HEK293T (cell line): ENCODE results near the gene NEGR1.

ENCODE experiments used
- CTCF ChIA-PET: fragments of 350-600 bp; formaldehyde crosslinking; extraction: SDS; loops from one replicate; lab custom pipeline; 2021; ENCODE audit warnings: antibody characterized with exemption, inconsistent platforms; lab: Yijun Ruan, JAX
- POLR2A ChIA-PET: fragments of 350-600 bp; formaldehyde crosslinking; extraction: SDS; loops from one replicate; lab custom pipeline; 2020; ENCODE audit warnings: antibody characterized with exemption, inconsistent platforms; lab: Yijun Ruan, JAX
- DNase-seq: peaks from one replicate; pipeline ENCODE4 v3.0.0; 2012; ENCODE audit warnings: mixed read lengths; ENCODE audit errors: extremely low spot score
- ARNT ChIP-seq: fragments of 450-650 bp; IDR thresholded peaks from 2 replicates; pipeline ENCODE4 v1.6.1; 2017; ENCODE audit warnings: mild to moderate bottlenecking
- BHLHE40 ChIP-seq: fragments of 450-650 bp; IDR thresholded peaks from 2 replicates; pipeline ENCODE4 v1.6.1; 2016; ENCODE audit warnings: mild to moderate bottlenecking, moderate library complexity, borderline replicate concordance
- CTBP1 ChIP-seq: fragments of 450-650 bp; IDR thresholded peaks from 2 replicates; pipeline ENCODE4 v1.6.1; 2016; ENCODE audit warnings: borderline replicate concordance
- ELF4 ChIP-seq: fragments of 450-650 bp; IDR thresholded peaks from 2 replicates; pipeline ENCODE4 v1.6.1; 2017; ENCODE audit warnings: antibody characterized with exemption
- FOXA1 ChIP-seq: fragments of 450-650 bp; IDR thresholded peaks from 2 replicates; pipeline ENCODE4 v1.6.1; 2016; ENCODE audit warnings: mild to moderate bottlenecking
- FOXK2 ChIP-seq: fragments of 450-650 bp; IDR thresholded peaks from 2 replicates; pipeline ENCODE4 v1.6.1; 2016; ENCODE audit warnings: mild to moderate bottlenecking
- FOXM1 ChIP-seq: fragments of 450-650 bp; IDR thresholded peaks from 2 replicates; pipeline ENCODE4 v1.6.1; 2017; ENCODE audit warnings: mild to moderate bottlenecking, borderline replicate concordance
- HDGF ChIP-seq: fragments of 450-650 bp; IDR thresholded peaks from 2 replicates; pipeline ENCODE4 v1.6.1; 2017; ENCODE audit warnings: antibody characterized with exemption, borderline replicate concordance
- L3MBTL2 ChIP-seq: fragments of 450-650 bp; conservative IDR thresholded peaks from 2 replicates; pipeline ENCODE4 v1.6.1; 2016; ENCODE audit warnings: mild to moderate bottlenecking
- LEF1 ChIP-seq: fragments of 450-650 bp; IDR thresholded peaks from 2 replicates; pipeline ENCODE4 v1.6.1; 2017; ENCODE audit warnings: mild to moderate bottlenecking, borderline replicate concordance
- NFRKB ChIP-seq: fragments of 450-650 bp; IDR thresholded peaks from 2 replicates; pipeline ENCODE4 v1.6.1; 2016; ENCODE audit warnings: mild to moderate bottlenecking, moderate library complexity
- PKNOX1 ChIP-seq: fragments of 450-650 bp; IDR thresholded peaks from 2 replicates; pipeline ENCODE4 v1.6.1; 2016
- SP1 ChIP-seq: fragments of 450-650 bp; IDR thresholded peaks from 2 replicates; pipeline ENCODE4 v1.6.1; 2017
- SUZ12 ChIP-seq: fragments of 450-650 bp; IDR thresholded peaks from 2 replicates; pipeline ENCODE4 v1.6.1; 2016; ENCODE audit warnings: mild to moderate bottlenecking
- TARDBP ChIP-seq: fragments of 450-650 bp; IDR thresholded peaks from 2 replicates; pipeline ENCODE4 v1.6.1; 2016
- ZNF384 ChIP-seq: fragments of 450-650 bp; IDR thresholded peaks from 2 replicates; pipeline ENCODE4 v1.6.1; 2016

The NEGR1 gene

GRCh38 chr1:71393301-71393700, 889.0 kb downstream of the NEGR1 start:
- ChIA-PET CTCF (no interaction called here), POLR2A (no interaction called here)
- no peak for DNase-seq
- no peak for TF ChIP-seq ZNF384
- no peak for TF ChIP-seq ARNT
- TF ChIP-seq ELF4, result no peak
- TF ChIP-seq SP1, result no peak
- TF ChIP-seq L3MBTL2, result no peak
- TF ChIP-seq LEF1, result no peak

GRCh38 chr1:71390518-71390917, 891.8 kb downstream of the NEGR1 start:
- CTCF ChIA-PET, result no interaction called here
- DNase-seq, result no peak
- TF ChIP-seq FOXM1 (no peak), SP1 (no peak), L3MBTL2 (no peak), ZNF384 (no peak), LEF1 (no peak), FOXK2 (no peak), NFRKB (no peak), BHLHE40 (no peak), ELF4 (no peak), ARNT (no peak), CTBP1 (no peak), HDGF (no peak), SUZ12 (no peak), TARDBP (no peak), PKNOX1 (no peak), FOXA1 (no peak)
- POLR2A ChIA-PET, result no interaction called here

- CTCF ChIA-PET, result no interaction called here
- no peak for DNase-seq
- TF ChIP-seq HDGF, result no peak
- TF ChIP-seq FOXA1, result no peak
- TF ChIP-seq BHLHE40, result no peak
- TF ChIP-seq L3MBTL2, result no peak
- TF ChIP-seq SUZ12, result no peak
- TF ChIP-seq FOXM1, result no peak
- no peak for TF ChIP-seq PKNOX1
- no peak for TF ChIP-seq ZNF384
- no peak for TF ChIP-seq ELF4
- TF ChIP-seq CTBP1, result no peak
- no peak for TF ChIP-seq ARNT
- POLR2A ChIA-PET, result no interaction called here
These were observed 904.5 kb downstream of the NEGR1 start for GRCh38 chr1:71377886-71378285.

- TF ChIP-seq SUZ12 (no peak), NFRKB (no peak), BHLHE40 (no peak), ELF4 (no peak), ARNT (no peak), ZNF384 (no peak), L3MBTL2 (no peak), CTBP1 (no peak), PKNOX1 (no peak), FOXK2 (no peak), LEF1 (no peak), SP1 (no peak), FOXM1 (no peak), FOXA1 (no peak), TARDBP (no peak), HDGF (no peak)
These were observed 909.8 kb downstream of the NEGR1 start for GRCh38 chr1:71372496-71372895.

GRCh38 chr1:71371581-71371980, 910.8 kb downstream of the NEGR1 start:
- POLR2A ChIA-PET, result no interaction called here

More at GRCh38 chr1:71372496-71372895, 909.8 kb downstream of the NEGR1 start:
- no peak for DNase-seq
- ChIA-PET POLR2A (no interaction called here), CTCF (no interaction called here)

More at GRCh38 chr1:71371581-71371980, 910.8 kb downstream of the NEGR1 start:
- CTCF ChIA-PET, result no interaction called here
- no peak for TF ChIP-seq ELF4
- no peak for TF ChIP-seq PKNOX1
- no peak for TF ChIP-seq NFRKB
- no peak for TF ChIP-seq FOXA1
- TF ChIP-seq SP1, result no peak
- no peak for TF ChIP-seq FOXK2
- no peak for TF ChIP-seq LEF1
- no peak for TF ChIP-seq SUZ12
- TF ChIP-seq ARNT, result no peak
- no peak for TF ChIP-seq TARDBP
- no peak for TF ChIP-seq L3MBTL2
- no peak for TF ChIP-seq FOXM1
- DNase-seq, result no peak
